GM23338 (cell line): ENCODE measurements around the gene CABLES2. TPM values are rescaled to one million over a fixed set of nuclear protein-coding genes. Genes with fewer than 3 reads are reported as not detected.

Experiments
- ATAC-seq: fragments of 200-7000 bp; cut with Tn5 transposase; 3 replicates; pipeline ENCODE4 v1.9.1; 2020
- DNase-seq: peaks from one replicate; pipeline ENCODE4 v3.0.0-alpha.2; 2015; ENCODE audit warnings: low spot score
- H2AFZ ChIP-seq: fragments of 200-600 bp; sonication (generic); 2 replicates; pipeline ENCODE4 v1.8.0; 2016; ENCODE audit warnings: antibody characterized with exemption, mild to moderate bottlenecking, moderate library complexity
- H3F3A ChIP-seq: fragments of 200-600 bp; sonication (generic); replicated peaks from 2 replicates; pipeline ENCODE4 v1.8.0; 2017; ENCODE audit warnings: antibody characterized with exemption, mixed run types, low read depth
- H3K27ac ChIP-seq: fragments of 200-600 bp; sonication (generic); 2 replicates; pipeline ENCODE4 v1.6.1; 2016; ENCODE audit warnings: low read depth
- H3K27me3 ChIP-seq: fragments of 200-600 bp; sonication (generic); 2 replicates; pipeline ENCODE4 v1.8.0; 2016; ENCODE audit warnings: mild to moderate bottlenecking, mixed run types, moderate library complexity; ENCODE audit not compliant: insufficient read depth
- H3K36me3 ChIP-seq: fragments of 200-600 bp; sonication (generic); 2 replicates; pipeline ENCODE4 v1.8.0; 2016; ENCODE audit warnings: mild to moderate bottlenecking; ENCODE audit not compliant: insufficient read depth
- H3K4me1 ChIP-seq: fragments of 200-600 bp; sonication (generic); 2 replicates; pipeline ENCODE4 v1.8.0; 2016; ENCODE audit warnings: mild to moderate bottlenecking, moderate library complexity; ENCODE audit not compliant: insufficient read depth
- H3K4me2 ChIP-seq: fragments of 200-600 bp; sonication (generic); 2 replicates; pipeline ENCODE4 v1.7.1; 2017; ENCODE audit warnings: mixed run types
- H3K4me3 ChIP-seq: fragments of 200-600 bp; sonication (generic); 2 replicates; pipeline ENCODE4 v1.6.1; 2016; ENCODE audit warnings: mixed run types
- H3K79me2 ChIP-seq: fragments of 200-600 bp; sonication (generic); replicated peaks from 2 replicates; pipeline ENCODE4 v1.8.0; 2017; ENCODE audit warnings: mild to moderate bottlenecking; ENCODE audit not compliant: insufficient read depth
- H3K9me2 ChIP-seq: fragments of 200-600 bp; sonication (generic); 2 replicates; pipeline ENCODE4 v1.8.0; 2017; ENCODE audit not compliant: insufficient read depth
- H4K20me1 ChIP-seq: fragments of 200-600 bp; sonication (generic); replicated peaks from 2 replicates; pipeline ENCODE4 v1.8.0; 2017; ENCODE audit warnings: mild to moderate bottlenecking; ENCODE audit not compliant: insufficient read depth
- H3K27ac Mint-ChIP-seq: 2 replicates; pipeline ENCODE4 v1.8.0; 2020; ENCODE audit warnings: inconsistent platforms, mild to moderate bottlenecking, moderate library complexity, mixed read lengths
- H3K27me3 Mint-ChIP-seq: 3 replicates; pipeline ENCODE4 v1.8.0; 2022; ENCODE audit warnings: low read depth, mild to moderate bottlenecking, moderate library complexity, mixed read lengths, inconsistent platforms; ENCODE audit not compliant: insufficient read depth, poor library complexity
- H3K36me3 Mint-ChIP-seq: 3 replicates; pipeline ENCODE4 v1.8.0; 2021; ENCODE audit warnings: low read depth, mild to moderate bottlenecking, inconsistent platforms, moderate library complexity, mixed read lengths
- H3K4me1 Mint-ChIP-seq: 3 replicates; pipeline ENCODE4 v1.8.0; 2020; ENCODE audit warnings: mild to moderate bottlenecking, inconsistent platforms, mixed read lengths
- H3K4me3 Mint-ChIP-seq: 3 replicates; pipeline ENCODE4 v1.8.0; 2021; ENCODE audit warnings: moderate library complexity, mild to moderate bottlenecking, inconsistent platforms, mixed read lengths
- H3K9me3 Mint-ChIP-seq: 3 replicates; pipeline ENCODE4 v1.8.0; 2020; ENCODE audit warnings: moderate library complexity, mild to moderate bottlenecking, inconsistent platforms, mixed read lengths
- CREB1 ChIP-seq: fragments of 250-450 bp; sonication (Bioruptor Pico); IDR thresholded peaks from 2 replicates; pipeline ENCODE4 v1.5.0; 2020; ENCODE audit warnings: low read depth, mild to moderate bottlenecking, moderate library complexity
- EZH2phosphoT487 ChIP-seq: fragments of 200-600 bp; sonication (generic); IDR thresholded peaks from one replicate; pipeline ENCODE4 v1.8.1; 2018; ENCODE audit warnings: antibody characterized with exemption; ENCODE audit not compliant: unreplicated experiment
- polyA plus RNA-seq: library from polyadenylated mRNA; unstranded; fragments of >200 nt; fragmentation: Nextera tagmentation; extraction: Ambion mirVana; gene quantifications from 2 replicates; pipeline ENCODE4 v1.2.1, GENCODE V29; 2016
- total RNA-seq: library from RNA; depleted of rRNA; stranded (reverse); fragments of >200 nt; shearing (Covaris generic); gene quantifications from 2 replicates; pipeline ENCODE4 v1.2.3, GENCODE V29; 2014
- TF ChIP-seq, protein P1 (sequence below): fragments of 250-450 bp; sonication (Bioruptor Pico); IDR thresholded peaks from 2 replicates; pipeline ENCODE4 v1.5.0; 2020; ENCODE audit warnings: mild to moderate bottlenecking, moderate library complexity
- TF ChIP-seq, protein P2 (sequence below), 2 experiments: fragments of 200-600 bp in 1 of 2; sonication (generic) in 1 of 2; conservative IDR thresholded peaks; 2 replicates each; pipeline versions ENCODE4 v1.5.1 to v1.6.1; 2016 to 2017; ENCODE audit warnings: antibody characterized with exemption in 2 of 2, low read depth in 2 of 2, mild to moderate bottlenecking in 2 of 2, moderate library complexity in 1 of 2

CABLES2 gene
- total and polyA plus RNA-seq, 2 experiments from 2014 or later = 4.3 to 12.7 TPM

DNA sequence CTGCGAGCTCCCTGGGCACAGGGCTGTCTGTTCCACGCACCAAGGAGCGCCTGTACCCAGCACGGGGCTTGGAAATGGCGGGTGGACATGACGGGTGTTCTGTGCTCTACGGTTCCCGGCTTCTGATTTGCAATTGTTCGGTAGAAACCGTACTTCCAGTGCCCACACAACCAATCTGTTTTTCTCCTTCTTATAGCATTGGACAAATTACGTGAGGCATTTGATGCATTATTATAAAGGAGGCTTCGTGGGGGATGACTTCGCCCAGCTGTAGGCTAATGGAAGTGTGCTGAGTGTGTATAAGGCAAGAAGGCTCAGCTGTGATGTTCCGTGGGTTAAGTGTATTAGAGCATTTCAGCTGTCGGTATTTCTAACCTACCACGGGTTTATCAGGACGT lies 30.0 kb downstream of the CABLES2 start (continued):
- TF ChIP-seq, protein P1, sequence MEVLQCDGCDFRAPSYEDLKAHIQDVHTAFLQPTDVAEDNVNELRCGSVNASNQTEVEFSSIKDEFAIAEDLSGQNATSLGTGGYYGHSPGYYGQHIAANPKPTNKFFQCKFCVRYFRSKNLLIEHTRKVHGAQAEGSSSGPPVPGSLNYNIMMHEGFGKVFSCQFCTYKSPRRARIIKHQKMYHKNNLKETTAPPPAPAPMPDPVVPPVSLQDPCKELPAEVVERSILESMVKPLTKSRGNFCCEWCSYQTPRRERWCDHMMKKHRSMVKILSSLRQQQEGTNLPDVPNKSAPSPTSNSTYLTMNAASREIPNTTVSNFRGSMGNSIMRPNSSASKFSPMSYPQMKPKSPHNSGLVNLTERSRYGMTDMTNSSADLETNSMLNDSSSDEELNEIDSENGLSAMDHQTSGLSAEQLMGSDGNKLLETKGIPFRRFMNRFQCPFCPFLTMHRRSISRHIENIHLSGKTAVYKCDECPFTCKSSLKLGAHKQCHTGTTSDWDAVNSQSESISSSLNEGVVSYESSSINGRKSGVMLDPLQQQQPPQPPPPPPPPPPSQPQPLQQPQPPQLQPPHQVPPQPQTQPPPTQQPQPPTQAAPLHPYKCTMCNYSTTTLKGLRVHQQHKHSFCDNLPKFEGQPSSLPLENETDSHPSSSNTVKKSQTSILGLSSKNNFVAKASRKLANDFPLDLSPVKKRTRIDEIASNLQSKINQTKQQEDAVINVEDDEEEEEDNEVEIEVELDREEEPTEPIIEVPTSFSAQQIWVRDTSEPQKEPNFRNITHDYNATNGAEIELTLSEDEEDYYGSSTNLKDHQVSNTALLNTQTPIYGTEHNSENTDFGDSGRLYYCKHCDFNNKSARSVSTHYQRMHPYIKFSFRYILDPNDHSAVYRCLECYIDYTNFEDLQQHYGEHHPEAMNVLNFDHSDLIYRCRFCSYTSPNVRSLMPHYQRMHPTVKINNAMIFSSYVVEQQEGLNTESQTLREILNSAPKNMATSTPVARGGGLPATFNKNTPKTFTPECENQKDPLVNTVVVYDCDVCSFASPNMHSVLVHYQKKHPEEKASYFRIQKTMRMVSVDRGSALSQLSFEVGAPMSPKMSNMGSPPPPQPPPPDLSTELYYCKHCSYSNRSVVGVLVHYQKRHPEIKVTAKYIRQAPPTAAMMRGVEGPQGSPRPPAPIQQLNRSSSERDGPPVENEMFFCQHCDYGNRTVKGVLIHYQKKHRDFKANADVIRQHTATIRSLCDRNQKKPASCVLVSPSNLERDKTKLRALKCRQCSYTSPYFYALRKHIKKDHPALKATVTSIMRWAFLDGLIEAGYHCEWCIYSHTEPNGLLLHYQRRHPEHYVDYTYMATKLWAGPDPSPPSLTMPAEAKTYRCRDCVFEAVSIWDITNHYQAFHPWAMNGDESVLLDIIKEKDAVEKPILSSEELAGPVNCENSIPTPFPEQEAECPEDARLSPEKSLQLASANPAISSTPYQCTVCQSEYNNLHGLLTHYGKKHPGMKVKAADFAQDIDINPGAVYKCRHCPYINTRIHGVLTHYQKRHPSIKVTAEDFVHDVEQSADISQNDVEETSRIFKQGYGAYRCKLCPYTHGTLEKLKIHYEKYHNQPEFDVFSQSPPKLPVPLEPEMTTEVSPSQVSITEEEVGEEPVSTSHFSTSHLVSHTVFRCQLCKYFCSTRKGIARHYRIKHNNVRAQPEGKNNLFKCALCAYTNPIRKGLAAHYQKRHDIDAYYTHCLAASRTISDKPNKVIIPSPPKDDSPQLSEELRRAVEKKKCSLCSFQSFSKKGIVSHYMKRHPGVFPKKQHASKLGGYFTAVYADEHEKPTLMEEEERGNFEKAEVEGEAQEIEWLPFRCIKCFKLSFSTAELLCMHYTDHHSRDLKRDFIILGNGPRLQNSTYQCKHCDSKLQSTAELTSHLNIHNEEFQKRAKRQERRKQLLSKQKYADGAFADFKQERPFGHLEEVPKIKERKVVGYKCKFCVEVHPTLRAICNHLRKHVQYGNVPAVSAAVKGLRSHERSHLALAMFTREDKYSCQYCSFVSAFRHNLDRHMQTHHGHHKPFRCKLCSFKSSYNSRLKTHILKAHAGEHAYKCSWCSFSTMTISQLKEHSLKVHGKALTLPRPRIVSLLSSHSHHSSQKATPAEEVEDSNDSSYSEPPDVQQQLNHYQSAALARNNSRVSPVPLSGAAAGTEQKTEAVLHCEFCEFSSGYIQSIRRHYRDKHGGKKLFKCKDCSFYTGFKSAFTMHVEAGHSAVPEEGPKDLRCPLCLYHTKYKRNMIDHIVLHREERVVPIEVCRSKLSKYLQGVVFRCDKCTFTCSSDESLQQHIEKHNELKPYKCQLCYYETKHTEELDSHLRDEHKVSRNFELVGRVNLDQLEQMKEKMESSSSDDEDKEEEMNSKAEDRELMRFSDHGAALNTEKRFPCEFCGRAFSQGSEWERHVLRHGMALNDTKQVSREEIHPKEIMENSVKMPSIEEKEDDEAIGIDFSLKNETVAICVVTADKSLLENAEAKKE (CRISPR knock-in tag) = no peak
- TF ChIP-seq EZH2phosphoT487 (no peak), CREB1 (CRISPR knock-in tag) (no peak)

DNA sequence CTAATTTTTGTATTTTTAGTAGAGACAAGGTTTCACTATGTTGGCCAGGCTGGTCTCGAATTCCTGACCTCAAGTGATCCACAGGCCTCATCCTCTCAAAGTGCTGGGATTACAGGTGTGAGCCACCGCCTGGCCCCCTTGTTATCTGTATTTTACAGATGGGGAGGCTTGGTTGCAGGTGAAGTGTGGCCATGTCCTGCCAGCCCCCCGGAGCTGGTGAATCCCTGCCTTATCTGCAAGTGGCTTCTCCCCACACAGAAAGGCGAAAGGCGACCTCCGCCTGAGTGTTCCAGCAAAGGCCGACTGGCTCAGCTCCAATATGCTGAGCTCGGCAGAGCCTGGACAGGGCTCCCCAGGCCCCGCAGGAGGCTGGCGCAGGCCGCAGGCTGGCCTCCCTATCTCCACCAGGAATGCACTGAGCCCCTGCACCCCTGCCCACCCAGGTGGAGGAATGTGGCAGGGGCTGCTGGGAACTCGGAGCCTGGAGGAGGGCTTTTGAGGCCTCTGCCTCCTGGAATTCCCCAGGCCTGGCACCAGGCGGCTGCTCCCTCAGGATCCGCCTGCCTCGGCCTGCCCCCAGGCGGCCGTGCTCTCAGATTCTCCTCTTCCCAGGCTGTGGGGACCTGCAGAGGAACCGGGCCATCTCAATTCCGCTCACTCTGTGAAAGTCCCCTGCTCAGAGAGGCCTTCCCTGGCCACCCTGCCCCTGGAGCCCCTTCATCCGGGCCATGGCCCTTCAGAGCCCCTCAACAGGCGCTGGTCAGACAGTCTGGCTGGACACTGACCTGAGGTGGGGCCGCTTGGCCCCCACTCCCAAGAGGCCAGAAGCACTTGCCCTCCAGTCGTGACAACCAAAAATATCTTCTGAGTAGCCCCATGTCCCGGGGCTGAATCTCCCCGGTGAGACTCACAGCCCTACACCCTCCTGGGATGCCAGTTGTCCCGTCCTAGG lies 30.7 kb downstream of the CABLES2 start:
- Histone ChIP-seq H3K36me3 (no peaks in the 10 kb centered on the region), H3K4me1 (peaks cover 14% of the 10 kb centered on the region), H2AFZ (no peak overlapping the region), H3K9me2 (no peaks in the 10 kb centered on the region), H3K27me3 (no peaks in the 10 kb centered on the region), H3K4me3 (0 out of 2 replicates have a peak overlapping the region, but pooled peaks have one; percentile 23), H3K79me2 (no peaks in the 10 kb centered on the region), H3K27ac (peak overlapping the region; percentile 97), H4K20me1 (no peaks in the 10 kb centered on the region), H3K4me2 (peak overlapping the region; percentile 57; the same call in 1 of the 2 replicates), H3F3A (peaks cover 10% of the 10 kb centered on the region; the same call in 1 of the 2 replicates)
- Mint-ChIP-seq H3K9me3 (no peaks in the 10 kb centered on the region; the same call in 2 of the 3 replicates), H3K4me1 (peaks cover 37% of the 10 kb centered on the region), H3K27ac (peak overlapping the region; percentile 83; the same call in 1 of the 2 replicates), H3K4me3 (no peak overlapping the region), H3K36me3 (peaks cover 7% of the 10 kb centered on the region; the same call in 2 of the 3 replicates), H3K27me3 (peaks cover 22% of the 10 kb centered on the region)
- no peak for TF ChIP-seq CREB1 (CRISPR knock-in tag)
- TF ChIP-seq, protein P2, sequence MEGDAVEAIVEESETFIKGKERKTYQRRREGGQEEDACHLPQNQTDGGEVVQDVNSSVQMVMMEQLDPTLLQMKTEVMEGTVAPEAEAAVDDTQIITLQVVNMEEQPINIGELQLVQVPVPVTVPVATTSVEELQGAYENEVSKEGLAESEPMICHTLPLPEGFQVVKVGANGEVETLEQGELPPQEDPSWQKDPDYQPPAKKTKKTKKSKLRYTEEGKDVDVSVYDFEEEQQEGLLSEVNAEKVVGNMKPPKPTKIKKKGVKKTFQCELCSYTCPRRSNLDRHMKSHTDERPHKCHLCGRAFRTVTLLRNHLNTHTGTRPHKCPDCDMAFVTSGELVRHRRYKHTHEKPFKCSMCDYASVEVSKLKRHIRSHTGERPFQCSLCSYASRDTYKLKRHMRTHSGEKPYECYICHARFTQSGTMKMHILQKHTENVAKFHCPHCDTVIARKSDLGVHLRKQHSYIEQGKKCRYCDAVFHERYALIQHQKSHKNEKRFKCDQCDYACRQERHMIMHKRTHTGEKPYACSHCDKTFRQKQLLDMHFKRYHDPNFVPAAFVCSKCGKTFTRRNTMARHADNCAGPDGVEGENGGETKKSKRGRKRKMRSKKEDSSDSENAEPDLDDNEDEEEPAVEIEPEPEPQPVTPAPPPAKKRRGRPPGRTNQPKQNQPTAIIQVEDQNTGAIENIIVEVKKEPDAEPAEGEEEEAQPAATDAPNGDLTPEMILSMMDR (conservative IDR thresholded peaks at IDR 0.05; ENCODE audit: low read depth in 2 of 2) = peak; percentile 48 to 77
- ATAC-seq (peak; percentile 85), DNase-seq (peak; percentile 93)
